HepG2 (cell line): ENCODE measurements around the gene L3MBTL1. TPM values are rescaled to one million over a fixed set of nuclear protein-coding genes. Genes with fewer than 3 reads are reported as not detected.

Source experiments
- GATAD1 ChIP-seq: IDR thresholded peaks from 2 replicates; pipeline ENCODE4 v1.6.1; 2016; ENCODE audit warnings: missing genetic modification reagents, missing compliant biosample characterization
- GTF3A ChIP-seq: sonication (generic); formaldehyde crosslinking; conservative IDR thresholded peaks from 2 replicates; pipeline ENCODE4 v1.4.0; 2020; ENCODE audit warnings: mild to moderate bottlenecking, missing genetic modification reagents
- KLF15 ChIP-seq: sonication (generic); formaldehyde crosslinking; IDR thresholded peaks from 2 replicates; pipeline ENCODE4 v1.8.1; 2023; ENCODE audit warnings: borderline replicate concordance, mild to moderate bottlenecking, inconsistent platforms, missing genetic modification reagents, mixed read lengths
- MEIS1 ChIP-seq: sonication (generic); formaldehyde crosslinking; IDR thresholded peaks from 2 replicates; pipeline ENCODE4 v1.9.0; 2021; ENCODE audit warnings: mild to moderate bottlenecking, missing genetic modification reagents, moderate library complexity, borderline replicate concordance
- MIXL1 ChIP-seq: IDR thresholded peaks from 2 replicates; pipeline ENCODE4 v1.6.1; 2016
- NCOA5 ChIP-seq: sonication (generic); formaldehyde crosslinking; IDR thresholded peaks from 2 replicates; pipeline ENCODE4 v1.4.0; 2020; ENCODE audit warnings: missing genetic modification reagents
- NFKBIZ ChIP-seq: IDR thresholded peaks from 2 replicates; pipeline ENCODE4 v1.6.1; 2018; ENCODE audit warnings: missing genetic modification reagents, missing compliant biosample characterization
- SKIL ChIP-seq: sonication (generic); formaldehyde crosslinking; IDR thresholded peaks from 2 replicates; pipeline ENCODE4 v1.8.0; 2022; ENCODE audit warnings: missing genetic modification reagents, mild to moderate bottlenecking, moderate library complexity, borderline replicate concordance
- SP2 ChIP-seq: sonication (generic); formaldehyde crosslinking; IDR thresholded peaks from 2 replicates; pipeline ENCODE4 v1.5.1; 2020; ENCODE audit warnings: mild to moderate bottlenecking, missing genetic modification reagents
- STAT5B ChIP-seq: sonication (generic); formaldehyde crosslinking; IDR thresholded peaks from 2 replicates; pipeline ENCODE4 v1.4.0; 2020; ENCODE audit warnings: missing genetic modification reagents
- TAF15 ChIP-seq: fragments of 200-400 bp; formaldehyde crosslinking; IDR thresholded peaks from one replicate; pipeline ENCODE4 v1.6.1; 2018; ENCODE audit warnings: mild to moderate bottlenecking, low read depth, low read length; ENCODE audit not compliant: poor library complexity, severe bottlenecking
- ZBTB21 ChIP-seq: sonication (generic); formaldehyde crosslinking; IDR thresholded peaks from 2 replicates; pipeline ENCODE4 v1.4.0; 2020; ENCODE audit warnings: missing genetic modification reagents
- ZNF607 ChIP-seq: sonication (generic); formaldehyde crosslinking; IDR thresholded peaks from 2 replicates; pipeline ENCODE4 v1.5.1; 2020; ENCODE audit warnings: missing genetic modification reagents, mild to moderate bottlenecking, borderline replicate concordance
- polyA plus RNA-seq, 8 experiments: library from polyadenylated mRNA; depleted of rRNA in 3 of 8; stranded (reverse) in 7 of 8; unstranded in 1 of 8; fragments of >200 nt; fragmentation: Illumina TruSeq in 4 of 8; extraction: Trizol in 4 of 8; gene quantifications; 2 replicates each; pipeline versions ENCODE4 v1.2.1 to v1.2.3, GENCODE V29; 2011 to 2016; ENCODE audit warnings: low read depth in 4 of 8, missing spikeins in 1 of 8, mixed read lengths in 1 of 8; ENCODE audit not compliant: insufficient read depth in 1 of 8
- total RNA-seq, 5 experiments: library from RNA; depleted of rRNA; stranded (reverse); fragments of >200 nt; fragmentation: Illumina TruSeq; extraction: Trizol; gene quantifications; 2 replicates each; pipeline ENCODE4 v1.2.3, GENCODE V29; 2016; ENCODE audit warnings: low read depth in 1 of 5
- TF ChIP-seq, protein P1 (sequence below): IDR thresholded peaks from 2 replicates; pipeline ENCODE4 v1.6.1; 2016
- TF ChIP-seq, protein P2 (sequence below): sonication (generic); formaldehyde crosslinking; IDR thresholded peaks from 2 replicates; pipeline ENCODE4 v1.5.0; 2020; ENCODE audit warnings: missing genetic modification reagents
- TF ChIP-seq, protein P3 (sequence below): sonication (generic); formaldehyde crosslinking; conservative IDR thresholded peaks from 2 replicates; pipeline ENCODE4 v1.4.0; 2020; ENCODE audit warnings: mild to moderate bottlenecking, missing genetic modification reagents, moderate library complexity
- TF ChIP-seq, protein P4 (sequence below): IDR thresholded peaks from 2 replicates; pipeline ENCODE4 v1.4.0; 2020; ENCODE audit warnings: mild to moderate bottlenecking, missing genetic modification reagents

Gene L3MBTL1
- total and polyA plus RNA-seq, 2 of the 13 experiments (the other 11 are each of a cell fraction or from before 2014, with no cell fraction given), result 9.0 to 17.8 TPM

DNA sequence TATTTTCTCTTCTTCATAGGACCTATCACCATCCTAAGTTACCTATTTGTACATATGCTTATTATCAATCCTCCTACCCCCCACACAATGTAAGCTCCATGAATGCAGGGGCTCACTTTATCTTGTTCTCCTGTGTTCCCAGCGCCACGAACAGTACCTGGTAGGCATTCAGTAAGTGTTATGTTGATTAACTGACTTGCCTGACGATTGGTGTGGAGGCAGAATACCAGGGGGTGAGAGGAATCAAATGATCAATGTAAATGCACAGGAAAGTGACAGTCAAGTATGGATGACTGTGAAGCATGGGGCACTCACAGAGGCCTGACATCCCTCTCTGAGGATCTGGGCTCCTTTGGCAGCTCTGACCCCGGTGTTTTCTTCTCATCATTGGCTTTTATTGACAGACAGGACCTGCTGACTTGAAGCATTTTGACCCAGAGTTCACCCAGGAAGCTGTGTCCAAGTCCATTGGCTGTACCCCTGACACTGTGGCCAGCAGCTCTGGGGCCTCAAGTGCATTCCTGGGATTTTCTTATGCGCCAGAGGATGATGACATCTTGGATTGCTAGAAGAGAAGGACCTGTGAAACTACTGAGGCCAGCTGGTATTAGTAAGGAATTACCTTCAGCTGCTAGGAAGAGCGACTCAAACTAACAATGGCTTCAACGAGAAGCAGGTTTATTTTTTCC is 77.1 kb downstream of the L3MBTL1 start (continued):
- TF ChIP-seq, protein P1, sequence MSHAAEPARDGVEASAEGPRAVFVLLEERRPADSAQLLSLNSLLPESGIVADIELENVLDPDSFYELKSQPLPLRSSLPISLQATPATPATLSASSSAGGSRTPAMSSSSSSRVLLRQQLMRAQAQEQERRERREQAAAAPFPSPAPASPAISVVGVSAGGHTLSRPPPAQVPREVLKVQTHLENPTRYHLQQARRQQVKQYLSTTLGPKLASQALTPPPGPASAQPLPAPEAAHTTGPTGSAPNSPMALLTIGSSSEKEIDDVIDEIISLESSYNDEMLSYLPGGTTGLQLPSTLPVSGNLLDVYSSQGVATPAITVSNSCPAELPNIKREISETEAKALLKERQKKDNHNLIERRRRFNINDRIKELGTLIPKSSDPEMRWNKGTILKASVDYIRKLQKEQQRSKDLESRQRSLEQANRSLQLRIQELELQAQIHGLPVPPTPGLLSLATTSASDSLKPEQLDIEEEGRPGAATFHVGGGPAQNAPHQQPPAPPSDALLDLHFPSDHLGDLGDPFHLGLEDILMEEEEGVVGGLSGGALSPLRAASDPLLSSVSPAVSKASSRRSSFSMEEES (CRISPR knock-in tag), result 0 out of 2 replicates have a peak, but pooled peaks have one; percentile 47
- no peak for TF ChIP-seq GTF3A (CRISPR knock-in tag)
- TF ChIP-seq STAT5B (CRISPR knock-in tag), result no peak
- TF ChIP-seq, protein P2, sequence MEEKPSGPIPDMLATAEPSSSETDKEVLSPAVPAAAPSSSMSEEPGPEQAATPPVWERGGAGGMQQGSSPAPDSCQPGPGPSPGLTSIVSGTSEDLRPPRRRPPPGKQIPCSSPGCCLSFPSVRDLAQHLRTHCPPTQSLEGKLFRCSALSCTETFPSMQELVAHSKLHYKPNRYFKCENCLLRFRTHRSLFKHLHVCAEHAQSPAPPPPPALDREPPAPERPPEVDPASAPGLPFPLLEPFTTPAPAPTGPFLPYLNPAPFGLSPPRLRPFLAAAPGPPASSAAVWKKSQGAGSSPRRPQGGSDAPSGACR (CRISPR knock-in tag), result 0 out of 2 replicates have a peak, but pooled peaks have one; percentile 12
- TF ChIP-seq, protein P3, sequence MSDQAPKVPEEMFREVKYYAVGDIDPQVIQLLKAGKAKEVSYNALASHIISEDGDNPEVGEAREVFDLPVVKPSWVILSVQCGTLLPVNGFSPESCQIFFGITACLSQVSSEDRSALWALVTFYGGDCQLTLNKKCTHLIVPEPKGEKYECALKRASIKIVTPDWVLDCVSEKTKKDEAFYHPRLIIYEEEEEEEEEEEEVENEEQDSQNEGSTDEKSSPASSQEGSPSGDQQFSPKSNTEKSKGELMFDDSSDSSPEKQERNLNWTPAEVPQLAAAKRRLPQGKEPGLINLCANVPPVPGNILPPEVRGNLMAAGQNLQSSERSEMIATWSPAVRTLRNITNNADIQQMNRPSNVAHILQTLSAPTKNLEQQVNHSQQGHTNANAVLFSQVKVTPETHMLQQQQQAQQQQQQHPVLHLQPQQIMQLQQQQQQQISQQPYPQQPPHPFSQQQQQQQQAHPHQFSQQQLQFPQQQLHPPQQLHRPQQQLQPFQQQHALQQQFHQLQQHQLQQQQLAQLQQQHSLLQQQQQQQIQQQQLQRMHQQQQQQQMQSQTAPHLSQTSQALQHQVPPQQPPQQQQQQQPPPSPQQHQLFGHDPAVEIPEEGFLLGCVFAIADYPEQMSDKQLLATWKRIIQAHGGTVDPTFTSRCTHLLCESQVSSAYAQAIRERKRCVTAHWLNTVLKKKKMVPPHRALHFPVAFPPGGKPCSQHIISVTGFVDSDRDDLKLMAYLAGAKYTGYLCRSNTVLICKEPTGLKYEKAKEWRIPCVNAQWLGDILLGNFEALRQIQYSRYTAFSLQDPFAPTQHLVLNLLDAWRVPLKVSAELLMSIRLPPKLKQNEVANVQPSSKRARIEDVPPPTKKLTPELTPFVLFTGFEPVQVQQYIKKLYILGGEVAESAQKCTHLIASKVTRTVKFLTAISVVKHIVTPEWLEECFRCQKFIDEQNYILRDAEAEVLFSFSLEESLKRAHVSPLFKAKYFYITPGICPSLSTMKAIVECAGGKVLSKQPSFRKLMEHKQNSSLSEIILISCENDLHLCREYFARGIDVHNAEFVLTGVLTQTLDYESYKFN (CRISPR knock-in tag), result no peak
- TF ChIP-seq MEIS1 (CRISPR knock-in tag), result no peak
- TF ChIP-seq NFKBIZ (CRISPR knock-in tag), result no peak
- no peak for TF ChIP-seq ZNF607
- TF ChIP-seq KLF15 (CRISPR knock-in tag), result no peak
- TF ChIP-seq MIXL1 (CRISPR knock-in tag), result 0 out of 2 replicates have a peak, but pooled peaks have one; percentile 30
- no peak for TF ChIP-seq ZBTB21 (CRISPR knock-in tag)
- TF ChIP-seq GATAD1 (CRISPR knock-in tag), result no peak
- no peak for TF ChIP-seq SKIL
- TF ChIP-seq NCOA5 (CRISPR knock-in tag), result no peak
- no peak for TF ChIP-seq TAF15
- TF ChIP-seq, protein P4, sequence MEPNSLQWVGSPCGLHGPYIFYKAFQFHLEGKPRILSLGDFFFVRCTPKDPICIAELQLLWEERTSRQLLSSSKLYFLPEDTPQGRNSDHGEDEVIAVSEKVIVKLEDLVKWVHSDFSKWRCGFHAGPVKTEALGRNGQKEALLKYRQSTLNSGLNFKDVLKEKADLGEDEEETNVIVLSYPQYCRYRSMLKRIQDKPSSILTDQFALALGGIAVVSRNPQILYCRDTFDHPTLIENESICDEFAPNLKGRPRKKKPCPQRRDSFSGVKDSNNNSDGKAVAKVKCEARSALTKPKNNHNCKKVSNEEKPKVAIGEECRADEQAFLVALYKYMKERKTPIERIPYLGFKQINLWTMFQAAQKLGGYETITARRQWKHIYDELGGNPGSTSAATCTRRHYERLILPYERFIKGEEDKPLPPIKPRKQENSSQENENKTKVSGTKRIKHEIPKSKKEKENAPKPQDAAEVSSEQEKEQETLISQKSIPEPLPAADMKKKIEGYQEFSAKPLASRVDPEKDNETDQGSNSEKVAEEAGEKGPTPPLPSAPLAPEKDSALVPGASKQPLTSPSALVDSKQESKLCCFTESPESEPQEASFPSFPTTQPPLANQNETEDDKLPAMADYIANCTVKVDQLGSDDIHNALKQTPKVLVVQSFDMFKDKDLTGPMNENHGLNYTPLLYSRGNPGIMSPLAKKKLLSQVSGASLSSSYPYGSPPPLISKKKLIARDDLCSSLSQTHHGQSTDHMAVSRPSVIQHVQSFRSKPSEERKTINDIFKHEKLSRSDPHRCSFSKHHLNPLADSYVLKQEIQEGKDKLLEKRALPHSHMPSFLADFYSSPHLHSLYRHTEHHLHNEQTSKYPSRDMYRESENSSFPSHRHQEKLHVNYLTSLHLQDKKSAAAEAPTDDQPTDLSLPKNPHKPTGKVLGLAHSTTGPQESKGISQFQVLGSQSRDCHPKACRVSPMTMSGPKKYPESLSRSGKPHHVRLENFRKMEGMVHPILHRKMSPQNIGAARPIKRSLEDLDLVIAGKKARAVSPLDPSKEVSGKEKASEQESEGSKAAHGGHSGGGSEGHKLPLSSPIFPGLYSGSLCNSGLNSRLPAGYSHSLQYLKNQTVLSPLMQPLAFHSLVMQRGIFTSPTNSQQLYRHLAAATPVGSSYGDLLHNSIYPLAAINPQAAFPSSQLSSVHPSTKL (CRISPR knock-in tag), result peak; percentile 55
- TF ChIP-seq SP2 (CRISPR knock-in tag), result no peak
